ENCODE data around the gene HTR4.

GRCh38 chr5:148666353-148666752 is 12.0 kb upstream of the HTR4 start:
- no peak for TF ChIP-seq CTCF (conservative IDR thresholded peaks at IDR 0.05 in 1 of 2, IDR thresholded peaks at IDR 0.05 in 1 of 2; ENCODE audit: low read depth in 1 of 2, low read length in 2 of 2)
- TF ChIP-seq EZH2 (IDR thresholded peaks at IDR 0.05; ENCODE audit: low read length, missing control alignments), result no peak
